Right lobe of liver (tissue), 6 donors: Measurements from ENCODE around the gene MADCAM1. TPM values are rescaled to one million over a fixed set of nuclear protein-coding genes. Genes with fewer than 3 reads are reported as not detected.
A peak's percentile ranks its signal among the peaks of the same experiment; 100 is the strongest.

Experiments used
- ATAC-seq, 4 donors: fragments of 200-7000 bp; cut with Tn5 transposase; one replicate each; pipeline ENCODE4 v1.9.1; 2020; ENCODE audit warnings: mild to moderate bottlenecking in 4 of 4, moderate library complexity in 4 of 4
- DNase-seq, 3 donors: peaks; one replicate each; pipeline ENCODE4 v3.0.0-alpha.2; 2020
- H3K27ac ChIP-seq, 3 donors: fragments of 200-600 bp; one replicate each; pipeline ENCODE4 v1.8.0; 2022
- H3K27me3 ChIP-seq, 2 donors: fragments of 200-600 bp; one replicate each; pipeline ENCODE4 v1.8.0; 2022
- H3K36me3 ChIP-seq, 4 donors: fragments of 200-600 bp; sonication (generic) in 1 of 4; one replicate each; pipeline versions ENCODE4 v1.5.1 to v1.8.0; 2017 to 2022; ENCODE audit warnings: control low read depth in 1 of 4
- H3K4me1 ChIP-seq, 4 donors: fragments of 200-600 bp; sonication (generic) in 1 of 4; one replicate each; pipeline versions ENCODE4 v1.5.1 to v1.8.0; 2017 to 2022; ENCODE audit warnings: control low read depth in 1 of 4
- H3K4me3 ChIP-seq, 3 donors: fragments of 200-600 bp; one replicate each; pipeline ENCODE4 v1.8.0; 2022
- H3K9me3 ChIP-seq, 4 donors: fragments of 200-600 bp; sonication (generic) in 1 of 4; one replicate each; pipeline versions ENCODE4 v1.5.1 to v1.8.0; 2017 to 2022; ENCODE audit warnings: control low read depth in 1 of 4
- CTCF ChIP-seq, 4 donors: fragments of 200-600 bp in 3 of 4; fragments of 450-650 bp in 1 of 4; IDR thresholded peaks; one replicate each; pipeline versions ENCODE4 v1.5.1 to v1.8.0; 2016 to 2022; ENCODE audit warnings: antibody characterized with exemption in 4 of 4, mild to moderate bottlenecking in 2 of 4
- POLR2A ChIP-seq: fragments of 450-650 bp; IDR thresholded peaks from one replicate; pipeline ENCODE4 v1.6.1; 2017; ENCODE audit warnings: antibody characterized with exemption, mild to moderate bottlenecking
- WGBS: methylation state at CpG from one replicate; pipeline ENCODE4 v1.1.6; 2018; ENCODE audit warnings: low coverage, low lambda C conversion rate; ENCODE audit not compliant: insufficient coverage; ENCODE audit errors: missing lambda C conversion rate; 5-methylcytosine and 5-hydroxymethylcytosine counted together
- intact Hi-C, 2 donors: fragments of 100-400 bp; cut with DNase I; formaldehyde crosslinking; loops; one replicate each; pipeline versions ENCODE4 v1.11.2 to v1.14.1; 2022
- total RNA-seq, 6 experiments: library from RNA; depleted of rRNA in 2 of 6; stranded (reverse); fragments of >200 nt in 2 of 6; fragmentation: NEBNext Ultra II Directional in 3 of 6; extraction: Animal tissue kit (Norgen Biotek cat#: 25700) in 3 of 6; gene quantifications; one replicate each; pipeline versions ENCODE4 v1.1.0 to v1.2.4, GENCODE V29; 2016 to 2023
- donor health status: DM: no; HTN: yes; CAD: no.
- donor health status: DM: no; HTN: no; CAD: no.
- donor health status: DM: no; HTN: no; CAD: no.
- donor health status: DM: no; HTN: yes; CAD: no.
- donor health status: DM: no; HTN: yes; CAD: no.

Gene MADCAM1
- total RNA-seq, 6 experiments from 2014 or later, result 0.11 to 0.69 (median 0.31) TPM

GRCh38 chr19:470701-471100 lies 25.6 kb upstream of the MADCAM1 start:
- Histone ChIP-seq H3K4me1 (no peaks in the 10 kb centered on the region), H3K36me3 (no peaks in the 10 kb centered on the region), H3K4me3 (no peak overlapping the region), H3K9me3 (no peaks in the 10 kb centered on the region), H3K27me3 (no peaks in the 10 kb centered on the region), H3K27ac (no peak overlapping the region)
- TF ChIP-seq CTCF (IDR thresholded peaks at IDR 0.05) (no peak), POLR2A (no peak)
- intact Hi-C loops, result no loop called here
- 87% methylated on average over 4 of the region's 20 CpGs for WGBS
- ATAC-seq, result no peak
- DNase-seq, result no peak

GRCh38 chr19:472005-472858 lies 24.1 kb upstream of the MADCAM1 start:
- DNase-seq (peak in 1 of 3 donors; percentile 35), ATAC-seq (no peak)
- no peaks in the 10 kb centered on the region for H3K4me1 ChIP-seq
- no peaks in the 10 kb centered on the region for H3K9me3 ChIP-seq
- intact Hi-C loops, result no loop called here
- TF ChIP-seq POLR2A (no peak), CTCF (IDR thresholded peaks at IDR 0.05) (no peak)
- H3K4me3 ChIP-seq, result no peak overlapping the region
- no peaks in the 10 kb centered on the region for H3K27me3 ChIP-seq
- WGBS, result 62% methylated on average over 8 of the region's 23 CpGs
- H3K36me3 ChIP-seq, result no peaks in the 10 kb centered on the region
- H3K27ac ChIP-seq, result no peak overlapping the region

GRCh38 chr19:474126-475078 lies 21.9 kb upstream of the MADCAM1 start:
- H3K36me3 ChIP-seq, result no peaks in the 10 kb centered on the region
- intact Hi-C loops, result no loop called here
- H3K4me1 ChIP-seq, result no peaks in the 10 kb centered on the region
- no peak for TF ChIP-seq CTCF (IDR thresholded peaks at IDR 0.05)
- no peak for TF ChIP-seq POLR2A
- ATAC-seq (peak; percentile 68 to 77 (median 70)), DNase-seq (peak; percentile 52 to 62 (median 56))
- no peak overlapping the region for H3K4me3 ChIP-seq
- no peaks in the 10 kb centered on the region for H3K27me3 ChIP-seq
- 32% methylated on average over 12 of the region's 57 CpGs for WGBS
- no peaks in the 10 kb centered on the region for H3K9me3 ChIP-seq
- peak overlapping the region; percentile 8 to 54 (median 37) for H3K27ac ChIP-seq

- intact Hi-C loops, result no loop called here
- H3K27me3 ChIP-seq, result no peaks in the 10 kb centered on the region
- no peak for TF ChIP-seq CTCF (IDR thresholded peaks at IDR 0.05)
- no peak for TF ChIP-seq POLR2A
- no peaks in the 10 kb centered on the region for H3K9me3 ChIP-seq
- peaks cover 0 to 2% (median 0%) of the 10 kb centered on the region in 4 donors for H3K4me1 ChIP-seq
- no peak for ATAC-seq
- 71% methylated on average over 8 of the region's 13 CpGs for WGBS
- H3K4me3 ChIP-seq, result no peak overlapping the region
- no peak overlapping the region for H3K27ac ChIP-seq
- DNase-seq, result no peak
- no peaks in the 10 kb centered on the region for H3K36me3 ChIP-seq
Measured at GRCh38 chr19:475360-475759, 20.9 kb upstream of the MADCAM1 start.
